PC-9 (cell line): Measurements from ENCODE around the gene ITGBL1. TPM values are rescaled to one million over a fixed set of nuclear protein-coding genes. Genes with fewer than 3 reads are reported as not detected.

Experiments
- BruUV-seq: library from RNA; stranded (reverse); fragments of 400-500 nt; replicated peaks from 2 replicates; lab custom pipeline; 2021; lab: Mats Ljungman, UMichigan
- CTCF ChIA-PET: fragments of 300-600 bp; sonication (Branson Sonifier 250); formaldehyde crosslinking; loops from one replicate; lab custom pipeline; 2022; ENCODE audit warnings: antibody characterized with exemption; lab: Charles Lee
- POLR2A ChIA-PET: fragments of 300-600 bp; sonication (Branson Sonifier 250); formaldehyde crosslinking; loops from one replicate; lab custom pipeline; 2022; ENCODE audit warnings: antibody characterized with exemption; ENCODE audit not compliant: unreplicated experiment; lab: Charles Lee
- DNase-seq, 2 experiments: peaks; one replicate each; pipeline versions ENCODE4 v3.0.0 to v3.0.0-alpha.2; 2015 to 2022; ENCODE audit warnings: mixed read lengths in 1 of 2
- H2AFZ ChIP-seq: fragments of 200-600 bp; sonication (generic); 2 replicates; pipeline ENCODE4 v1.8.1; 2017; ENCODE audit warnings: antibody characterized with exemption
- H3F3A ChIP-seq: fragments of 200-600 bp; sonication (generic); 2 replicates; pipeline ENCODE4 v1.8.1; 2017; ENCODE audit warnings: antibody characterized with exemption, mild to moderate bottlenecking, low read depth; ENCODE audit not compliant: insufficient read depth
- H3K27ac ChIP-seq: fragments of 200-600 bp; sonication (generic); 2 replicates; pipeline ENCODE4 v1.6.1; 2016; ENCODE audit warnings: mixed run types
- H3K27me3 ChIP-seq: fragments of 200-600 bp; sonication (generic); 2 replicates; pipeline ENCODE4 v1.6.1; 2016; ENCODE audit warnings: low read depth, mixed run types; ENCODE audit not compliant: insufficient read depth
- H3K36me3 ChIP-seq: fragments of 200-600 bp; sonication (generic); 2 replicates; pipeline ENCODE4 v1.6.1; 2016; ENCODE audit warnings: low read depth, mixed run types
- H3K4me1 ChIP-seq: fragments of 200-600 bp; sonication (generic); replicated peaks from 2 replicates; pipeline ENCODE4 v1.6.1; 2016; ENCODE audit warnings: mixed run types; ENCODE audit not compliant: insufficient read depth
- H3K4me2 ChIP-seq: fragments of 200-600 bp; sonication (generic); 2 replicates; pipeline ENCODE4 v1.6.1; 2017; ENCODE audit warnings: mixed run types
- H3K4me3 ChIP-seq: fragments of 200-600 bp; sonication (generic); 2 replicates; pipeline ENCODE4 v1.6.1; 2016; ENCODE audit warnings: mixed run types
- H3K79me2 ChIP-seq: fragments of 200-600 bp; sonication (generic); 2 replicates; pipeline ENCODE4 v1.6.1; 2017; ENCODE audit warnings: low read depth, mixed run types
- H3K9me2 ChIP-seq: fragments of 200-600 bp; sonication (generic); 2 replicates; pipeline ENCODE4 v1.8.1; 2017; ENCODE audit warnings: mild to moderate bottlenecking; ENCODE audit not compliant: insufficient read depth
- H3K9me3 ChIP-seq: fragments of 200-600 bp; sonication (generic); 2 replicates; pipeline ENCODE4 v1.8.1; 2016; ENCODE audit warnings: low read depth; ENCODE audit not compliant: insufficient read depth
- H4K20me1 ChIP-seq: fragments of 200-600 bp; sonication (generic); 2 replicates; pipeline ENCODE4 v1.8.1; 2017; ENCODE audit not compliant: insufficient read depth
- CTCF ChIP-seq: fragments of 200-600 bp; sonication (generic); conservative IDR thresholded peaks from 2 replicates; pipeline ENCODE4 v1.6.1; 2017; ENCODE audit warnings: mixed run types, antibody characterized with exemption, mild to moderate bottlenecking, moderate library complexity
- EZH2 ChIP-seq: fragments of 200-600 bp; sonication (generic); IDR thresholded peaks from 2 replicates; pipeline ENCODE4 v1.8.0; 2017; ENCODE audit warnings: antibody characterized with exemption, low read depth
- intact Hi-C: fragments of 100-400 bp; cut with micrococcal nuclease; formaldehyde crosslinking; loops from one replicate; pipeline ENCODE4 v1.10.0; 2022; ENCODE audit not compliant: unreplicated experiment
- total RNA-seq: library from RNA; stranded (reverse); gene quantifications from 2 replicates; pipeline ENCODE4 v1.2.3, GENCODE V29; 2021

ITGBL1 gene
- total RNA-seq, 1 experiment from 2014 or later = 52.5 TPM

- DNase-seq = no peak
- no peak overlapping the region for H3K27ac ChIP-seq
- H3F3A ChIP-seq = peaks cover 5% of the 10 kb centered on the region
- CTCF ChIA-PET = no interaction called here
- peaks cover 9% of the 10 kb centered on the region; the same call in 1 of the 2 replicates for H3K79me2 ChIP-seq
- intact Hi-C loops = no loop called here
- no peak overlapping the region for H2AFZ ChIP-seq
- no peak overlapping the region for H3K4me2 ChIP-seq
- no peaks in the 10 kb centered on the region for H4K20me1 ChIP-seq
- H3K27me3 ChIP-seq = no peaks in the 10 kb centered on the region
- no TSS peak for BruUV-seq
- H3K4me1 ChIP-seq = peaks cover 5% of the 10 kb centered on the region
- H3K36me3 ChIP-seq = no peaks in the 10 kb centered on the region
- TF ChIP-seq CTCF (no peak), EZH2 (no peak)
- no peaks in the 10 kb centered on the region for H3K9me2 ChIP-seq
- no peaks in the 10 kb centered on the region for H3K9me3 ChIP-seq
- POLR2A ChIA-PET = no interaction called here
- H3K4me3 ChIP-seq = no peak overlapping the region
Measured at GRCh38 chr13:101654883-101655282, 202.4 kb downstream of the ITGBL1 start.

GRCh38 chr13:101655435-101655834 is 203.0 kb downstream of the ITGBL1 start:
- intact Hi-C loops = no loop called here
- Histone ChIP-seq H3K27ac (no peak overlapping the region), H3K9me2 (no peaks in the 10 kb centered on the region), H3K4me2 (no peak overlapping the region), H4K20me1 (no peaks in the 10 kb centered on the region), H3K79me2 (peaks cover 9% of the 10 kb centered on the region; the same call in 1 of the 2 replicates), H3K36me3 (no peaks in the 10 kb centered on the region), H2AFZ (no peak overlapping the region), H3K4me1 (no peaks in the 10 kb centered on the region), H3K9me3 (no peaks in the 10 kb centered on the region), H3K4me3 (no peak overlapping the region), H3F3A (no peaks in the 10 kb centered on the region), H3K27me3 (no peaks in the 10 kb centered on the region)
- no peak for TF ChIP-seq EZH2
- TF ChIP-seq CTCF = no peak
- no peak for DNase-seq
- ChIA-PET POLR2A (no interaction called here), CTCF (no interaction called here)
- BruUV-seq = no TSS peak

- H3K9me2 ChIP-seq = no peaks in the 10 kb centered on the region
- no peaks in the 10 kb centered on the region for H3K27me3 ChIP-seq
- intact Hi-C loops = no loop called here
- BruUV-seq = no TSS peak
- ChIA-PET POLR2A (no interaction called here), CTCF (no interaction called here)
- no peaks in the 10 kb centered on the region for H4K20me1 ChIP-seq
- no peaks in the 10 kb centered on the region for H3K9me3 ChIP-seq
- H3K79me2 ChIP-seq = no peaks in the 10 kb centered on the region
- H3K27ac ChIP-seq = no peak overlapping the region
- H2AFZ ChIP-seq = no peak overlapping the region
- no peak overlapping the region for H3K4me3 ChIP-seq
- TF ChIP-seq EZH2 (no peak), CTCF (no peak)
- DNase-seq = no peak
- no peak overlapping the region for H3K4me2 ChIP-seq
- H3K36me3 ChIP-seq = 0 out of 2 replicates have a peak, but pooled peaks cover 3% of the 10 kb centered on the region
- H3K4me1 ChIP-seq = no peaks in the 10 kb centered on the region
- no peaks in the 10 kb centered on the region for H3F3A ChIP-seq
Measured at GRCh38 chr13:101660711-101661110, 208.2 kb downstream of the ITGBL1 start.
